HepG2 (cell line): ENCODE measurements around the gene ZNF66. TPM values are rescaled to one million over a fixed set of nuclear protein-coding genes. Genes with fewer than 3 reads are reported as not detected.

Experiments used
- ARID3A ChIP-seq: IDR thresholded peaks from 2 replicates; pipeline ENCODE4 v1.6.1; 2012; ENCODE audit warnings: low read depth, low read length, improper control_type of control experiment
- BORCS8-MEF2B ChIP-seq: sonication (generic); formaldehyde crosslinking; IDR thresholded peaks from 2 replicates; pipeline ENCODE4 v1.8.0; 2022; ENCODE audit warnings: mild to moderate bottlenecking, missing genetic modification reagents
- CREB1 ChIP-seq, 2 experiments: fragments of 450-650 bp in 1 of 2; IDR thresholded peaks; 2 replicates each; pipeline ENCODE4 v1.6.1; 2016 to 2017; ENCODE audit warnings: control low read depth in 1 of 2, mild to moderate bottlenecking in 1 of 2, missing compliant biosample characterization in 1 of 2, missing genetic modification characterization in 1 of 2
- E2F1 ChIP-seq: sonication (generic); formaldehyde crosslinking; IDR thresholded peaks from 2 replicates; pipeline ENCODE4 v1.5.0; 2020; ENCODE audit warnings: missing genetic modification reagents
- HIVEP1 ChIP-seq: sonication (generic); formaldehyde crosslinking; IDR thresholded peaks from 2 replicates; pipeline ENCODE4 v1.4.0; 2020; ENCODE audit warnings: mild to moderate bottlenecking, missing genetic modification reagents
- LCORL ChIP-seq, 2 experiments: fragments of 450-650 bp in 1 of 2; sonication (generic) in 1 of 2; formaldehyde crosslinking in 1 of 2; IDR thresholded peaks; 2 replicates each; pipeline versions ENCODE4 v1.5.0 to v1.6.1; 2017 to 2020; ENCODE audit warnings: antibody characterized with exemption in 1 of 2, missing genetic modification reagents in 1 of 2
- SPEN ChIP-seq: sonication (generic); formaldehyde crosslinking; IDR thresholded peaks from 2 replicates; pipeline ENCODE4 v1.5.1; 2020; ENCODE audit warnings: low read depth, mild to moderate bottlenecking, missing genetic modification reagents
- ZNF234 ChIP-seq: sonication (generic); formaldehyde crosslinking; conservative IDR thresholded peaks from 2 replicates; pipeline ENCODE4 v1.5.1; 2020; ENCODE audit warnings: mild to moderate bottlenecking, missing genetic modification reagents
- ZNF256 ChIP-seq: sonication (generic); formaldehyde crosslinking; conservative IDR thresholded peaks from 2 replicates; pipeline ENCODE4 v1.4.0; 2020; ENCODE audit warnings: missing genetic modification reagents
- ZNF335 ChIP-seq: sonication (generic); formaldehyde crosslinking; IDR thresholded peaks from 2 replicates; pipeline ENCODE4 v1.4.0; 2020; ENCODE audit warnings: missing genetic modification reagents
- ZNF382 ChIP-seq: sonication (generic); formaldehyde crosslinking; IDR thresholded peaks from 2 replicates; pipeline ENCODE4 v1.5.0; 2020; ENCODE audit warnings: missing genetic modification reagents, mild to moderate bottlenecking, borderline replicate concordance
- ZNF746 ChIP-seq: sonication (generic); formaldehyde crosslinking; IDR thresholded peaks from 2 replicates; pipeline ENCODE4 v1.8.0; 2022; ENCODE audit warnings: mild to moderate bottlenecking, missing genetic modification reagents
- polyA plus RNA-seq, 8 experiments: library from polyadenylated mRNA; depleted of rRNA in 3 of 8; stranded (reverse) in 7 of 8; unstranded in 1 of 8; fragments of >200 nt; fragmentation: Illumina TruSeq in 4 of 8; extraction: Trizol in 4 of 8; gene quantifications; 2 replicates each; pipeline versions ENCODE4 v1.2.1 to v1.2.3, GENCODE V29; 2011 to 2016; ENCODE audit warnings: low read depth in 4 of 8, missing spikeins in 1 of 8, mixed read lengths in 1 of 8; ENCODE audit not compliant: insufficient read depth in 1 of 8
- total RNA-seq, 5 experiments: library from RNA; depleted of rRNA; stranded (reverse); fragments of >200 nt; fragmentation: Illumina TruSeq; extraction: Trizol; gene quantifications; 2 replicates each; pipeline ENCODE4 v1.2.3, GENCODE V29; 2016; ENCODE audit warnings: low read depth in 1 of 5
- TF ChIP-seq, protein P1 (sequence below), 2 experiments: sonication (generic) in 1 of 2; formaldehyde crosslinking in 1 of 2; IDR thresholded peaks; 2 replicates each; pipeline versions ENCODE4 v1.4.0 to v1.6.1; 2018 to 2020; ENCODE audit warnings: missing genetic modification reagents in 2 of 2, borderline replicate concordance in 1 of 2, low read depth in 1 of 2, mild to moderate bottlenecking in 1 of 2, missing biosample characterization in 1 of 2
- TF ChIP-seq, protein P2 (sequence below): sonication (generic); formaldehyde crosslinking; IDR thresholded peaks from 2 replicates; pipeline ENCODE4 v1.4.0; 2020; ENCODE audit warnings: missing genetic modification reagents
- TF ChIP-seq, protein P3 (sequence below): sonication (generic); formaldehyde crosslinking; conservative IDR thresholded peaks from 2 replicates; pipeline ENCODE4 v1.8.0; 2022; ENCODE audit warnings: missing genetic modification reagents
- TF ChIP-seq, protein P4 (sequence below): sonication (generic); formaldehyde crosslinking; IDR thresholded peaks from 2 replicates; pipeline ENCODE4 v1.5.0; 2020; ENCODE audit warnings: mild to moderate bottlenecking, missing genetic modification reagents

ZNF66 gene
- total and polyA plus RNA-seq, 2 of the 13 experiments (the other 11 are each of a cell fraction or from before 2014, with no cell fraction given), result 4.0 to 8.0 TPM

GRCh38 chr19:20776083-20777076 lies at the start of gene ZNF66 (continued):
- TF ChIP-seq E2F1 (0 out of 2 replicates have a peak, but pooled peaks have one; percentile 38), ZNF256 (CRISPR knock-in tag) (no peak), HIVEP1 (CRISPR knock-in tag) (no peak), SPEN (CRISPR knock-in tag) (peak; percentile 8; the same call in 1 of the 2 replicates), BORCS8-MEF2B (no peak), ARID3A (0 out of 2 replicates have a peak, but pooled peaks have one; percentile 17), ZNF746 (CRISPR knock-in tag) (no peak), ZNF382 (no peak), ZNF335 (CRISPR knock-in tag) (no peak), ZNF234 (CRISPR knock-in tag) (no peak), LCORL (IDR thresholded peaks at IDR 0.05) (no peak), LCORL (CRISPR knock-in tag; IDR thresholded peaks at IDR 0.05) (no peak), CREB1 (IDR thresholded peaks at IDR 0.05) (peak; percentile 24; the same call in 1 of the 2 replicates), CREB1 (CRISPR knock-in tag; IDR thresholded peaks at IDR 0.05) (peak; percentile 53)
- TF ChIP-seq, protein P1, sequence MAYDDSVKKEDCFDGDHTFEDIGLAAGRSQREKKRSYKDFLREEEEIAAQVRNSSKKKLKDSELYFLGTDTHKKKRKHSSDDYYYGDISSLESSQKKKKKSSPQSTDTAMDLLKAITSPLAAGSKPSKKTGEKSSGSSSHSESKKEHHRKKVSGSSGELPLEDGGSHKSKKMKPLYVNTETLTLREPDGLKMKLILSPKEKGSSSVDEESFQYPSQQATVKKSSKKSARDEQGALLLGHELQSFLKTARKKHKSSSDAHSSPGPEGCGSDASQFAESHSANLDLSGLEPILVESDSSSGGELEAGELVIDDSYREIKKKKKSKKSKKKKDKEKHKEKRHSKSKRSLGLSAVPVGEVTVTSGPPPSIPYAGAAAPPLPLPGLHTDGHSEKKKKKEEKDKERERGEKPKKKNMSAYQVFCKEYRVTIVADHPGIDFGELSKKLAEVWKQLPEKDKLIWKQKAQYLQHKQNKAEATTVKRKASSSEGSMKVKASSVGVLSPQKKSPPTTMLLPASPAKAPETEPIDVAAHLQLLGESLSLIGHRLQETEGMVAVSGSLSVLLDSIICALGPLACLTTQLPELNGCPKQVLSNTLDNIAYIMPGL (CRISPR knock-in tag; IDR thresholded peaks at IDR 0.05; ENCODE audit: borderline replicate concordance in 1 of 2, low read depth in 1 of 2), result 0 out of 4 replicates have a peak, but pooled peaks of 1 of the 2 experiments have one; percentile 13
- TF ChIP-seq, protein P2, sequence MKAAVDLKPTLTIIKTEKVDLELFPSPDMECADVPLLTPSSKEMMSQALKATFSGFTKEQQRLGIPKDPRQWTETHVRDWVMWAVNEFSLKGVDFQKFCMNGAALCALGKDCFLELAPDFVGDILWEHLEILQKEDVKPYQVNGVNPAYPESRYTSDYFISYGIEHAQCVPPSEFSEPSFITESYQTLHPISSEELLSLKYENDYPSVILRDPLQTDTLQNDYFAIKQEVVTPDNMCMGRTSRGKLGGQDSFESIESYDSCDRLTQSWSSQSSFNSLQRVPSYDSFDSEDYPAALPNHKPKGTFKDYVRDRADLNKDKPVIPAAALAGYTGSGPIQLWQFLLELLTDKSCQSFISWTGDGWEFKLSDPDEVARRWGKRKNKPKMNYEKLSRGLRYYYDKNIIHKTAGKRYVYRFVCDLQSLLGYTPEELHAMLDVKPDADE (CRISPR knock-in tag), result no peak
- TF ChIP-seq, protein P3, sequence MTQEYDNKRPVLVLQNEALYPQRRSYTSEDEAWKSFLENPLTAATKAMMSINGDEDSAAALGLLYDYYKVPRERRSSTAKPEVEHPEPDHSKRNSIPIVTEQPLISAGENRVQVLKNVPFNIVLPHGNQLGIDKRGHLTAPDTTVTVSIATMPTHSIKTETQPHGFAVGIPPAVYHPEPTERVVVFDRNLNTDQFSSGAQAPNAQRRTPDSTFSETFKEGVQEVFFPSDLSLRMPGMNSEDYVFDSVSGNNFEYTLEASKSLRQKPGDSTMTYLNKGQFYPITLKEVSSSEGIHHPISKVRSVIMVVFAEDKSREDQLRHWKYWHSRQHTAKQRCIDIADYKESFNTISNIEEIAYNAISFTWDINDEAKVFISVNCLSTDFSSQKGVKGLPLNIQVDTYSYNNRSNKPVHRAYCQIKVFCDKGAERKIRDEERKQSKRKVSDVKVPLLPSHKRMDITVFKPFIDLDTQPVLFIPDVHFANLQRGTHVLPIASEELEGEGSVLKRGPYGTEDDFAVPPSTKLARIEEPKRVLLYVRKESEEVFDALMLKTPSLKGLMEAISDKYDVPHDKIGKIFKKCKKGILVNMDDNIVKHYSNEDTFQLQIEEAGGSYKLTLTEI (CRISPR knock-in tag), result no peak
- TF ChIP-seq, protein P4, sequence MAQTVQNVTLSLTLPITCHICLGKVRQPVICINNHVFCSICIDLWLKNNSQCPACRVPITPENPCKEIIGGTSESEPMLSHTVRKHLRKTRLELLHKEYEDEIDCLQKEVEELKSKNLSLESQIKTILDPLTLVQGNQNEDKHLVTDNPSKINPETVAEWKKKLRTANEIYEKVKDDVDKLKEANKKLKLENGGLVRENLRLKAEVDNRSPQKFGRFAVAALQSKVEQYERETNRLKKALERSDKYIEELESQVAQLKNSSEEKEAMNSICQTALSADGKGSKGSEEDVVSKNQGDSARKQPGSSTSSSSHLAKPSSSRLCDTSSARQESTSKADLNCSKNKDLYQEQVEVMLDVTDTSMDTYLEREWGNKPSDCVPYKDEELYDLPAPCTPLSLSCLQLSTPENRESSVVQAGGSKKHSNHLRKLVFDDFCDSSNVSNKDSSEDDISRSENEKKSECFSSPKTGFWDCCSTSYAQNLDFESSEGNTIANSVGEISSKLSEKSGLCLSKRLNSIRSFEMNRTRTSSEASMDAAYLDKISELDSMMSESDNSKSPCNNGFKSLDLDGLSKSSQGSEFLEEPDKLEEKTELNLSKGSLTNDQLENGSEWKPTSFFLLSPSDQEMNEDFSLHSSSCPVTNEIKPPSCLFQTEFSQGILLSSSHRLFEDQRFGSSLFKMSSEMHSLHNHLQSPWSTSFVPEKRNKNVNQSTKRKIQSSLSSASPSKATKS, result no peak
